Measurements from ENCODE around the gene APOC3.
A peak's percentile ranks its signal among the peaks of the same experiment; 100 is the strongest.

The APOC3 gene

GRCh38 chr11:116849060-116849459 is 19.4 kb downstream of the APOC3 start:
- Histone ChIP-seq H3K27ac (replicated peaks) (no peak overlapping the region), H3K4me3 (replicated peaks; ENCODE audit: insufficient read depth, low read length) (no peak overlapping the region), H3K27me3 (ENCODE audit: insufficient read depth, poor library complexity, severe bottlenecking) (no peaks in the 10 kb centered on the region)
- DNase-seq (ENCODE audit: low read depth in 1 of 2, low spot score in 1 of 2) = no peak
- TF ChIP-seq POLR2AphosphoS5 (IDR thresholded peaks at IDR 0.05; ENCODE audit: low read depth) (no peak), SPI1 (IDR thresholded peaks at IDR 0.05; ENCODE audit: borderline replicate concordance, low read depth) (no peak), CTCF (IDR thresholded peaks at IDR 0.05; ENCODE audit: insufficient read depth, low read length) (no peak), GABPA (IDR thresholded peaks at IDR 0.05; ENCODE audit: low read depth) (no peak), REST (IDR thresholded peaks at IDR 0.05; ENCODE audit: insufficient replicate concordance, low read depth) (no peak)

GRCh38 chr11:116849486-116849885 is 19.8 kb downstream of the APOC3 start:
- no peak for TF ChIP-seq REST (IDR thresholded peaks at IDR 0.05; ENCODE audit: insufficient replicate concordance, low read depth)
- TF ChIP-seq GABPA (IDR thresholded peaks at IDR 0.05; ENCODE audit: low read depth) = no peak
- TF ChIP-seq POLR2AphosphoS5 (IDR thresholded peaks at IDR 0.05; ENCODE audit: low read depth) = no peak
- TF ChIP-seq SPI1 (IDR thresholded peaks at IDR 0.05; ENCODE audit: borderline replicate concordance, low read depth) = no peak
- TF ChIP-seq CTCF (IDR thresholded peaks at IDR 0.05; ENCODE audit: insufficient read depth, low read length) = no peak

GRCh38 chr11:116851626-116852025 is 21.9 kb downstream of the APOC3 start:
- TF ChIP-seq CTCF (IDR thresholded peaks at IDR 0.05; ENCODE audit: insufficient read depth, low read length) = no peak
- TF ChIP-seq REST (IDR thresholded peaks at IDR 0.05; ENCODE audit: insufficient replicate concordance, low read depth) = peak; percentile 62
- peak; percentile 98 for TF ChIP-seq POLR2AphosphoS5 (IDR thresholded peaks at IDR 0.05; ENCODE audit: low read depth)
- peak; percentile 79 for TF ChIP-seq SPI1 (IDR thresholded peaks at IDR 0.05; ENCODE audit: borderline replicate concordance, low read depth)
- TF ChIP-seq GABPA (IDR thresholded peaks at IDR 0.05; ENCODE audit: low read depth) = peak; percentile 42; the same call in 1 of the 2 replicates
- Histone ChIP-seq H3K4me3 (replicated peaks; ENCODE audit: insufficient read depth, low read length) (no peak overlapping the region), H3K27me3 (ENCODE audit: insufficient read depth, poor library complexity, severe bottlenecking) (no peaks in the 10 kb centered on the region), H3K27ac (replicated peaks) (peak overlapping the region; percentile 89)
- peak; percentile 16 to 93 for DNase-seq (ENCODE audit: low read depth in 1 of 2, low spot score in 1 of 2)

More at GRCh38 chr11:116849486-116849885, 19.8 kb downstream of the APOC3 start:
- Histone ChIP-seq H3K27me3 (ENCODE audit: insufficient read depth, poor library complexity, severe bottlenecking) (no peaks in the 10 kb centered on the region), H3K4me3 (replicated peaks; ENCODE audit: insufficient read depth, low read length) (no peak overlapping the region), H3K27ac (replicated peaks) (peak overlapping the region; percentile 89)
- DNase-seq (ENCODE audit: low read depth in 1 of 2, low spot score in 1 of 2) = no peak
